HEK293 (cell line): ENCODE measurements around the gene C2orf81.

ENCODE experiments used
- CTCF ChIA-PET: fragments of 350-600 bp; formaldehyde crosslinking; extraction: SDS; loops from one replicate; lab custom pipeline; 2021; ENCODE audit warnings: antibody characterized with exemption; lab: Yijun Ruan, JAX
- POLR2A ChIA-PET: fragments of 300-600 bp; formaldehyde crosslinking; extraction: SDS; loops from one replicate; lab custom pipeline; 2020; ENCODE audit warnings: antibody characterized with exemption, inconsistent platforms; lab: Yijun Ruan, JAX
- H3K27ac ChIP-seq: fragments of 200-500 bp; sonication (Bioruptor generic); 2 replicates; pipeline ENCODE4 v1.5.1; 2014; ENCODE audit warnings: low read depth, low read length, control low read depth, inconsistent platforms; ENCODE audit errors: extremely low read depth
- H3K36me3 ChIP-seq, 2 experiments: fragments of 200-500 bp in 1 of 2; sonication (Bioruptor generic) in 1 of 2; 1 replicate in 1 of 2; 2 replicates in 1 of 2; pipeline ENCODE4 v1.5.1; 2014 to 2017; ENCODE audit warnings: inconsistent platforms in 2 of 2, low read length in 2 of 2; ENCODE audit not compliant: control insufficient read depth in 2 of 2, insufficient read depth in 1 of 2
- H3K4me1 ChIP-seq: fragments of 200-500 bp; sonication (Bioruptor generic); 2 replicates; pipeline ENCODE4 v1.5.1; 2014; ENCODE audit warnings: mild to moderate bottlenecking, low read length, inconsistent platforms; ENCODE audit not compliant: control insufficient read depth, insufficient read depth
- H3K4me3 ChIP-seq: 2 replicates; pipeline ENCODE4 v1.5.1; 2011; ENCODE audit warnings: low read depth, mild to moderate bottlenecking, control low read depth, low read length, moderate library complexity
- H3K9me3 ChIP-seq: fragments of 200-500 bp; sonication (Bioruptor generic); 2 replicates; pipeline ENCODE4 v1.5.1; 2014; ENCODE audit warnings: low read depth, low read length, inconsistent platforms; ENCODE audit not compliant: control insufficient read depth, insufficient read depth
- EGR2 ChIP-seq: fragments of 450-650 bp; formaldehyde crosslinking; IDR thresholded peaks from 2 replicates; pipeline ENCODE4 v1.5.1; 2016; ENCODE audit warnings: low read depth, missing biosample characterization, missing genetic modification characterization
- GLIS1 ChIP-seq: fragments of 450-650 bp; formaldehyde crosslinking; IDR thresholded peaks from 2 replicates; pipeline ENCODE4 v1.5.1; 2016; ENCODE audit warnings: missing biosample characterization, missing genetic modification characterization
- KLF7 ChIP-seq: fragments of 450-650 bp; formaldehyde crosslinking; IDR thresholded peaks from 2 replicates; pipeline ENCODE4 v1.5.1; 2016; ENCODE audit warnings: missing biosample characterization, missing genetic modification characterization, borderline replicate concordance
- SP2 ChIP-seq: fragments of 450-650 bp; formaldehyde crosslinking; IDR thresholded peaks from 2 replicates; pipeline ENCODE4 v1.5.1; 2016; ENCODE audit warnings: missing biosample characterization, missing genetic modification characterization
- SP3 ChIP-seq: fragments of 450-650 bp; formaldehyde crosslinking; IDR thresholded peaks from 2 replicates; pipeline ENCODE4 v1.5.1; 2016; ENCODE audit warnings: missing biosample characterization, missing genetic modification characterization
- ZBTB7A ChIP-seq: fragments of 450-650 bp; formaldehyde crosslinking; IDR thresholded peaks from 2 replicates; pipeline ENCODE4 v1.5.1; 2016; ENCODE audit warnings: low read depth, missing biosample characterization, missing genetic modification characterization
- ZEB2 ChIP-seq: fragments of 450-650 bp; formaldehyde crosslinking; IDR thresholded peaks from 2 replicates; pipeline ENCODE4 v1.5.1; 2016; ENCODE audit warnings: missing biosample characterization, missing genetic modification characterization
- ZNF121 ChIP-seq: fragments of 450-650 bp; formaldehyde crosslinking; IDR thresholded peaks from 2 replicates; pipeline ENCODE4 v1.5.1; 2016; ENCODE audit warnings: missing biosample characterization, missing genetic modification characterization
- ZNF132 ChIP-seq: fragments of 450-650 bp; formaldehyde crosslinking; IDR thresholded peaks from 2 replicates; pipeline ENCODE4 v1.5.1; 2017; ENCODE audit warnings: missing biosample characterization, missing genetic modification characterization, borderline replicate concordance
- ZNF140 ChIP-seq: fragments of 450-650 bp; formaldehyde crosslinking; IDR thresholded peaks from 2 replicates; pipeline ENCODE4 v1.5.1; 2016; ENCODE audit warnings: missing biosample characterization, missing genetic modification characterization
- ZNF146 ChIP-seq: fragments of 450-650 bp; formaldehyde crosslinking; IDR thresholded peaks from 2 replicates; pipeline ENCODE4 v1.5.1; 2016; ENCODE audit warnings: missing biosample characterization, missing genetic modification characterization
- ZNF16 ChIP-seq: fragments of 450-650 bp; formaldehyde crosslinking; IDR thresholded peaks from 2 replicates; pipeline ENCODE4 v1.5.1; 2016; ENCODE audit warnings: low read depth, missing biosample characterization, missing genetic modification characterization
- ZNF354C ChIP-seq: fragments of 450-650 bp; formaldehyde crosslinking; IDR thresholded peaks from 2 replicates; pipeline ENCODE4 v1.5.1; 2016; ENCODE audit warnings: missing biosample characterization, missing genetic modification characterization, low read depth, borderline replicate concordance
- ZNF473 ChIP-seq: fragments of 450-650 bp; formaldehyde crosslinking; IDR thresholded peaks from 2 replicates; pipeline ENCODE4 v1.5.1; 2017; ENCODE audit warnings: missing biosample characterization, missing genetic modification characterization
- ZNF596 ChIP-seq: fragments of 450-650 bp; IDR thresholded peaks from 2 replicates; pipeline ENCODE4 v1.5.0; 2018; ENCODE audit warnings: missing biosample characterization, mild to moderate bottlenecking, missing genetic modification characterization, moderate library complexity
- ZNF76 ChIP-seq: fragments of 450-650 bp; formaldehyde crosslinking; IDR thresholded peaks from 2 replicates; pipeline ENCODE4; 2016; ENCODE audit warnings: low read depth, missing biosample characterization, missing genetic modification characterization, borderline replicate concordance
- TF ChIP-seq, protein P1 (sequence below): fragments of 450-650 bp; formaldehyde crosslinking; IDR thresholded peaks from 2 replicates; pipeline ENCODE4 v1.5.1; 2016; ENCODE audit warnings: missing biosample characterization, missing genetic modification characterization
- TF ChIP-seq, protein P2 (sequence below): fragments of 450-650 bp; IDR thresholded peaks from 2 replicates; pipeline ENCODE4 v1.5.1; 2018; ENCODE audit warnings: missing biosample characterization, missing genetic modification characterization
- TF ChIP-seq, protein P3 (sequence below): fragments of 450-650 bp; formaldehyde crosslinking; IDR thresholded peaks from 2 replicates; pipeline ENCODE4 v1.5.1; 2016; ENCODE audit warnings: missing biosample characterization, missing genetic modification characterization
- TF ChIP-seq, protein P4 (sequence below): fragments of 450-650 bp; formaldehyde crosslinking; optimal IDR thresholded peaks from 2 replicates; pipeline ENCODE3; 2016; ENCODE audit warnings: missing biosample characterization, mild to moderate bottlenecking, missing genetic modification characterization
- TF ChIP-seq, protein P5 (sequence below): fragments of 450-650 bp; formaldehyde crosslinking; IDR thresholded peaks from 2 replicates; pipeline ENCODE4 v1.5.1; 2016; ENCODE audit warnings: missing biosample characterization, missing genetic modification characterization, low read depth

Gene C2orf81

DNA sequence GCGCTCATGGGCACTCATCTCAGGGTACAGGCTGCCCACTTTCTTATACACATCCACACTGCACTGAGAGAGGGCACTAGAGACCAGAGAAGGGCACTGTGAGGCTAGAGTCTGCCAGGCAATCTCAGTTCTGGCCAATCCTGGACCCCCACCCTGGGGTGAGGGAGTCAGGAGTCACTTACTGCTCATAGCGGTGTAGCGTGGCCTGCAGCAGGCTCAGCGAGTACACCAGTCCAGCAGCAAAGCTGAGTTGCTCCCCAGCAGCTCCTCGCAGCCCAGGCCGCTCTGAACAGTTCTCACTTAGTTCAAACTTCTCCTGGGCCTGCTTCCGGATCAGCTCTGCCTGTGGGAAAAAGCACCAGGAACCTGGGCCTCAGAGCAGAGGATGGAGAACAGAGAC is 53.6 kb downstream of the C2orf81 start:
- Histone ChIP-seq H3K4me1 (peaks cover 2% of the 10 kb centered on the region; the same call in 1 of the 2 replicates), H3K4me3 (no peak overlapping the region), H3K36me3 (peaks cover 22 to 96% of the 10 kb centered on the region in 2 experiments; a peak in 2 of 3 replicates)
- POLR2A ChIA-PET: interaction anchor here (0.6 kb wide), 1 partner anchor 273 kb away, joined by 3 read pairs; no protein-coding TSS in a partner anchor
- TF ChIP-seq SP2 (tag by site-specific recombination): no peak
- no peak for TF ChIP-seq ZNF140 (tag by site-specific recombination)
- TF ChIP-seq ZEB2: no peak
- TF ChIP-seq, protein P1, sequence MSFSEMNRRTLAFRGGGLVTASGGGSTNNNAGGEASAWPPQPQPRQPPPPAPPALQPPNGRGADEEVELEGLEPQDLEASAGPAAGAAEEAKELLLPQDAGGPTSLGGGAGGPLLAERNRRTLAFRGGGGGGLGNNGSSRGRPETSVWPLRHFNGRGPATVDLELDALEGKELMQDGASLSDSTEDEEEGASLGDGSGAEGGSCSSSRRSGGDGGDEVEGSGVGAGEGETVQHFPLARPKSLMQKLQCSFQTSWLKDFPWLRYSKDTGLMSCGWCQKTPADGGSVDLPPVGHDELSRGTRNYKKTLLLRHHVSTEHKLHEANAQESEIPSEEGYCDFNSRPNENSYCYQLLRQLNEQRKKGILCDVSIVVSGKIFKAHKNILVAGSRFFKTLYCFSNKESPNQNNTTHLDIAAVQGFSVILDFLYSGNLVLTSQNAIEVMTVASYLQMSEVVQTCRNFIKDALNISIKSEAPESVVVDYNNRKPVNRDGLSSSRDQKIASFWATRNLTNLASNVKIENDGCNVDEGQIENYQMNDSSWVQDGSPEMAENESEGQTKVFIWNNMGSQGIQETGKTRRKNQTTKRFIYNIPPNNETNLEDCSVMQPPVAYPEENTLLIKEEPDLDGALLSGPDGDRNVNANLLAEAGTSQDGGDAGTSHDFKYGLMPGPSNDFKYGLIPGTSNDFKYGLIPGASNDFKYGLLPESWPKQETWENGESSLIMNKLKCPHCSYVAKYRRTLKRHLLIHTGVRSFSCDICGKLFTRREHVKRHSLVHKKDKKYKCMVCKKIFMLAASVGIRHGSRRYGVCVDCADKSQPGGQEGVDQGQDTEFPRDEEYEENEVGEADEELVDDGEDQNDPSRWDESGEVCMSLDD (tag by site-specific recombination): no peak
- no peak for TF ChIP-seq ZNF76 (tag by site-specific recombination)
- TF ChIP-seq, protein P2, sequence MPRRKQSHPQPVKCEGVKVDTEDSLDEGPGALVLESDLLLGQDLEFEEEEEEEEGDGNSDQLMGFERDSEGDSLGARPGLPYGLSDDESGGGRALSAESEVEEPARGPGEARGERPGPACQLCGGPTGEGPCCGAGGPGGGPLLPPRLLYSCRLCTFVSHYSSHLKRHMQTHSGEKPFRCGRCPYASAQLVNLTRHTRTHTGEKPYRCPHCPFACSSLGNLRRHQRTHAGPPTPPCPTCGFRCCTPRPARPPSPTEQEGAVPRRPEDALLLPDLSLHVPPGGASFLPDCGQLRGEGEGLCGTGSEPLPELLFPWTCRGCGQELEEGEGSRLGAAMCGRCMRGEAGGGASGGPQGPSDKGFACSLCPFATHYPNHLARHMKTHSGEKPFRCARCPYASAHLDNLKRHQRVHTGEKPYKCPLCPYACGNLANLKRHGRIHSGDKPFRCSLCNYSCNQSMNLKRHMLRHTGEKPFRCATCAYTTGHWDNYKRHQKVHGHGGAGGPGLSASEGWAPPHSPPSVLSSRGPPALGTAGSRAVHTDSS (tag by site-specific recombination): no peak
- TF ChIP-seq ZNF146 (tag by site-specific recombination): no peak
- TF ChIP-seq ZNF596 (tag by site-specific recombination): no peak
- TF ChIP-seq, all 188 proteins: peak for 0
- Histone ChIP-seq H3K9me3 (no peaks in the 10 kb centered on the region), H3K27ac (no peak overlapping the region)
- CTCF ChIA-PET: interaction anchor here (0.6 kb wide), 1 partner anchor 117 kb away, joined by 3 read pairs; no protein-coding TSS in a partner anchor

DNA sequence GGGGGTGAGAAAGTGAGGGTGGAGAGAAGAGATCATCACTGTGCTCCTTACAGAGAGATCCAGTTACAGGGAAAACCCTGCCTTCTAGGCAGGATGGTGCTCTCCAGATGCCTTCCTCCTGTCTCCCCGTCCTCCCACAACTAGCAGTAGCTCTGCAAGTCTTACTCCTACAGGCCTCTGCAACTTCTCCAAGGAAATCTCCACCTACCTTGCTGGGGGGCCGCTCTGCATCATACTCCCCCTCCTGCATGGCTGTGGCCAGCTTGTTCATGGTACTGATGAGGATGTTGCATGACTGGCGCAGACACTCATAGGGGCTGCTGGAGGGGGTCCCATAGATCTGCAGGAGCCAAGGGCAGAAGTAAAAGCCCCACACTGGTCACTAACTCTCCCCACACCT is 55.4 kb downstream of the C2orf81 start:
- Histone ChIP-seq H3K27ac (no peak overlapping the region), H3K4me3 (no peak overlapping the region), H3K9me3 (no peaks in the 10 kb centered on the region), H3K4me1 (no peaks in the 10 kb centered on the region), H3K36me3 (peaks cover 25 to 100% of the 10 kb centered on the region in 2 experiments)
- ChIA-PET POLR2A (no interaction called here), CTCF (no interaction called here)
- TF ChIP-seq EGR2 (tag by site-specific recombination): no peak
- TF ChIP-seq ZNF354C (tag by site-specific recombination): no peak
- TF ChIP-seq GLIS1: no peak
- no peak for TF ChIP-seq KLF7 (tag by site-specific recombination)
- no peak for TF ChIP-seq ZBTB7A (tag by site-specific recombination)
- no peak for TF ChIP-seq ZNF121
- TF ChIP-seq SP3: no peak
- TF ChIP-seq, protein P3, sequence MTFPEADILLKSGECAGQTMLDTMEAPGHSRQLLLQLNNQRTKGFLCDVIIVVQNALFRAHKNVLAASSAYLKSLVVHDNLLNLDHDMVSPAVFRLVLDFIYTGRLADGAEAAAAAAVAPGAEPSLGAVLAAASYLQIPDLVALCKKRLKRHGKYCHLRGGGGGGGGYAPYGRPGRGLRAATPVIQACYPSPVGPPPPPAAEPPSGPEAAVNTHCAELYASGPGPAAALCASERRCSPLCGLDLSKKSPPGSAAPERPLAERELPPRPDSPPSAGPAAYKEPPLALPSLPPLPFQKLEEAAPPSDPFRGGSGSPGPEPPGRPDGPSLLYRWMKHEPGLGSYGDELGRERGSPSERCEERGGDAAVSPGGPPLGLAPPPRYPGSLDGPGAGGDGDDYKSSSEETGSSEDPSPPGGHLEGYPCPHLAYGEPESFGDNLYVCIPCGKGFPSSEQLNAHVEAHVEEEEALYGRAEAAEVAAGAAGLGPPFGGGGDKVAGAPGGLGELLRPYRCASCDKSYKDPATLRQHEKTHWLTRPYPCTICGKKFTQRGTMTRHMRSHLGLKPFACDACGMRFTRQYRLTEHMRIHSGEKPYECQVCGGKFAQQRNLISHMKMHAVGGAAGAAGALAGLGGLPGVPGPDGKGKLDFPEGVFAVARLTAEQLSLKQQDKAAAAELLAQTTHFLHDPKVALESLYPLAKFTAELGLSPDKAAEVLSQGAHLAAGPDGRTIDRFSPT (tag by site-specific recombination): no peak
- no peak for TF ChIP-seq ZNF473 (tag by site-specific recombination)
- TF ChIP-seq, protein P4, sequence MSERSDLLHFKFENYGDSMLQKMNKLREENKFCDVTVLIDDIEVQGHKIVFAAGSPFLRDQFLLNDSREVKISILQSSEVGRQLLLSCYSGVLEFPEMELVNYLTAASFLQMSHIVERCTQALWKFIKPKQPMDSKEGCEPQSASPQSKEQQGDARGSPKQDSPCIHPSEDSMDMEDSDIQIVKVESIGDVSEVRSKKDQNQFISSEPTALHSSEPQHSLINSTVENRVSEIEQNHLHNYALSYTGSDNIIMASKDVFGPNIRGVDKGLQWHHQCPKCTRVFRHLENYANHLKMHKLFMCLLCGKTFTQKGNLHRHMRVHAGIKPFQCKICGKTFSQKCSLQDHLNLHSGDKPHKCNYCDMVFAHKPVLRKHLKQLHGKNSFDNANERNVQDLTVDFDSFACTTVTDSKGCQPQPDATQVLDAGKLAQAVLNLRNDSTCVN: no peak
- no peak for TF ChIP-seq ZNF16 (tag by site-specific recombination)
- no peak for TF ChIP-seq ZNF132
- TF ChIP-seq, protein P5, sequence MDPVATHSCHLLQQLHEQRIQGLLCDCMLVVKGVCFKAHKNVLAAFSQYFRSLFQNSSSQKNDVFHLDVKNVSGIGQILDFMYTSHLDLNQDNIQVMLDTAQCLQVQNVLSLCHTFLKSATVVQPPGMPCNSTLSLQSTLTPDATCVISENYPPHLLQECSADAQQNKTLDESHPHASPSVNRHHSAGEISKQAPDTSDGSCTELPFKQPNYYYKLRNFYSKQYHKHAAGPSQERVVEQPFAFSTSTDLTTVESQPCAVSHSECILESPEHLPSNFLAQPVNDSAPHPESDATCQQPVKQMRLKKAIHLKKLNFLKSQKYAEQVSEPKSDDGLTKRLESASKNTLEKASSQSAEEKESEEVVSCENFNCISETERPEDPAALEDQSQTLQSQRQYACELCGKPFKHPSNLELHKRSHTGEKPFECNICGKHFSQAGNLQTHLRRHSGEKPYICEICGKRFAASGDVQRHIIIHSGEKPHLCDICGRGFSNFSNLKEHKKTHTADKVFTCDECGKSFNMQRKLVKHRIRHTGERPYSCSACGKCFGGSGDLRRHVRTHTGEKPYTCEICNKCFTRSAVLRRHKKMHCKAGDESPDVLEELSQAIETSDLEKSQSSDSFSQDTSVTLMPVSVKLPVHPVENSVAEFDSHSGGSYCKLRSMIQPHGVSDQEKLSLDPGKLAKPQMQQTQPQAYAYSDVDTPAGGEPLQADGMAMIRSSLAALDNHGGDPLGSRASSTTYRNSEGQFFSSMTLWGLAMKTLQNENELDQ: no peak
